SK-N-SH treated with all-trans-retinoic acid at 6 μM for 48 hours (cell line): Measurements from ENCODE around the gene OR2V1.
A peak's percentile ranks its signal among the peaks of the same experiment; 100 is the strongest.

ENCODE experiments used
- ATAC-seq: fragments of 200-7000 bp; cut with Tn5 transposase; 3 replicates; pipeline ENCODE4 v1.9.1; 2020; ENCODE audit warnings: mild to moderate bottlenecking, moderate library complexity
- BACH2 ChIP-seq: fragments of 250-450 bp; sonication (Bioruptor Pico); IDR thresholded peaks from 2 replicates; pipeline ENCODE4 v1.9.0; 2021; ENCODE audit warnings: mild to moderate bottlenecking, borderline replicate concordance
- CREB5 ChIP-seq: fragments of 250-450 bp; sonication (Bioruptor Pico); IDR thresholded peaks from 2 replicates; pipeline ENCODE4 v1.5.1; 2020; ENCODE audit warnings: low read depth, mild to moderate bottlenecking, moderate library complexity
- CSDC2 ChIP-seq: fragments of 250-450 bp; sonication (Bioruptor Pico); IDR thresholded peaks from 2 replicates; pipeline ENCODE4 v1.5.0; 2020; ENCODE audit warnings: mild to moderate bottlenecking, moderate library complexity
- ESRRG ChIP-seq: fragments of 250-450 bp; sonication (Bioruptor Pico); IDR thresholded peaks from 2 replicates; pipeline ENCODE4 v1.6.1; 2021; ENCODE audit warnings: mild to moderate bottlenecking
- GLIS3 ChIP-seq: fragments of 250-450 bp; sonication (Bioruptor Pico); IDR thresholded peaks from 2 replicates; pipeline ENCODE4 v1.5.0; 2020; ENCODE audit warnings: mild to moderate bottlenecking, moderate library complexity
- ISL1 ChIP-seq: fragments of 250-450 bp; sonication (Bioruptor Pico); IDR thresholded peaks from 2 replicates; pipeline ENCODE4 v2.1.2; 2022; ENCODE audit warnings: mild to moderate bottlenecking, moderate library complexity
- OSR1 ChIP-seq: fragments of 250-450 bp; sonication (Bioruptor Pico); IDR thresholded peaks from 2 replicates; pipeline ENCODE4 v1.8.0; 2022; ENCODE audit warnings: moderate library complexity, mild to moderate bottlenecking, inconsistent platforms
- PATZ1 ChIP-seq: fragments of 250-450 bp; sonication (Bioruptor Pico); IDR thresholded peaks from 2 replicates; pipeline ENCODE4 v1.8.0; 2020; ENCODE audit warnings: mild to moderate bottlenecking, moderate library complexity, borderline replicate concordance
- PPARA ChIP-seq: fragments of 250-450 bp; sonication (Bioruptor Pico); IDR thresholded peaks from 2 replicates; pipeline ENCODE4 v1.5.0; 2020; ENCODE audit warnings: mild to moderate bottlenecking, borderline replicate concordance
- RARB ChIP-seq: fragments of 250-450 bp; sonication (Bioruptor Pico); IDR thresholded peaks from 2 replicates; pipeline ENCODE4 v1.8.0; 2021; ENCODE audit warnings: mild to moderate bottlenecking, moderate library complexity
- SNAI2 ChIP-seq: fragments of 250-450 bp; sonication (Bioruptor Pico); IDR thresholded peaks from 2 replicates; pipeline ENCODE4 v1.5.0; 2020; ENCODE audit warnings: mild to moderate bottlenecking, moderate library complexity
- TCF4 ChIP-seq: fragments of 250-450 bp; sonication (Bioruptor Pico); IDR thresholded peaks from 2 replicates; pipeline ENCODE4 v1.8.0; 2021; ENCODE audit warnings: mild to moderate bottlenecking, moderate library complexity, borderline replicate concordance
- TOX ChIP-seq: fragments of 250-450 bp; sonication (Bioruptor Pico); IDR thresholded peaks from 2 replicates; pipeline ENCODE4 v1.8.0; 2021; ENCODE audit warnings: mild to moderate bottlenecking, moderate library complexity, borderline replicate concordance
- ZC3H10 ChIP-seq: fragments of 250-450 bp; sonication (Bioruptor Pico); IDR thresholded peaks from 2 replicates; pipeline ENCODE4 v1.5.1; 2021; ENCODE audit warnings: mild to moderate bottlenecking, moderate library complexity
- ZFP3 ChIP-seq: fragments of 250-450 bp; sonication (Bioruptor Pico); IDR thresholded peaks from 2 replicates; pipeline ENCODE4 v1.5.0; 2020; ENCODE audit warnings: mild to moderate bottlenecking, moderate library complexity
- ZFP30 ChIP-seq: fragments of 450-650 bp; formaldehyde crosslinking; IDR thresholded peaks from 2 replicates; pipeline ENCODE4 v1.5.0; 2022; ENCODE audit warnings: mild to moderate bottlenecking, moderate library complexity
- ZNF70 ChIP-seq: fragments of 450-650 bp; formaldehyde crosslinking; IDR thresholded peaks from 2 replicates; pipeline ENCODE4 v1.5.0; 2020; ENCODE audit warnings: mild to moderate bottlenecking, moderate library complexity
- ZNF8 ChIP-seq: fragments of 450-650 bp; formaldehyde crosslinking; IDR thresholded peaks from 2 replicates; pipeline ENCODE4 v1.5.0; 2020; ENCODE audit warnings: mild to moderate bottlenecking, moderate library complexity
- TF ChIP-seq, protein P1 (sequence below): fragments of 250-450 bp; sonication (Bioruptor Pico); IDR thresholded peaks from 2 replicates; pipeline ENCODE4 v1.5.1; 2021; ENCODE audit warnings: mild to moderate bottlenecking, moderate library complexity
- TF ChIP-seq, protein P2 (sequence below): fragments of 250-450 bp; sonication (Bioruptor Pico); IDR thresholded peaks from 2 replicates; pipeline ENCODE4 v1.8.0; 2021; ENCODE audit warnings: low read depth, mild to moderate bottlenecking, moderate library complexity, borderline replicate concordance
- TF ChIP-seq, protein P3 (sequence below): fragments of 250-450 bp; sonication (Bioruptor Pico); IDR thresholded peaks from 2 replicates; pipeline ENCODE4 v1.5.0; 2020; ENCODE audit warnings: mild to moderate bottlenecking, moderate library complexity

OR2V1 gene

DNA sequence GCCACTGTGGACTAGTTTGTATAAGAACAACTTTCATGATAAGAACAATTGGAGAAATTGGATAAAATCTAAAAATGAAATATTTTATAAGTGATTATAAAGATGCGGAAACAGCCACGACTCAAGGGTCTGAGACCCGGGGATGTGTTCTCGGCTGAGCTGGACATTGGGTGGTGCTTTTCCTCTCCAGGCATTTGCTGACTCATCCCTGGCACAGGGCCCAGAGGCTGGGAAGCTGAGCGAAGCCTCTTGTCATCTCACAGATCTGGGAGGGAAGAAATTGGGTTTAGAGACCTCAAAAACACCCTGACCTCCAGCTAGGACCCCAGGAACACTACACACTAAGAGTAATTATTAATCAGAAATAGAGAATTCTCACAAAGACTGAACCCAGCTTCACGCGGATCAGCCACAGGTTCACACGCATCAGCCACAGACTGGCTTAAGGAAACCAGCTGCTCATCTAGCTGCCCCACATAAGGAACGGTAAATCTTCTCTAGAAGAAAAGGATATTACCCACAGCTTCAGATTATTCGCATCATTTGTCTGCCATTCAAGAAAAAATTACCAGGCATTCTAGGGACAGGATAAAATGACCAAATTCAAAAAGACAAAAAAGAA, 2.8 kb upstream of the OR2V1 start:
- ATAC-seq = 0 out of 3 replicates have a peak, but pooled peaks have one; percentile 31
- TF ChIP-seq, protein P1, sequence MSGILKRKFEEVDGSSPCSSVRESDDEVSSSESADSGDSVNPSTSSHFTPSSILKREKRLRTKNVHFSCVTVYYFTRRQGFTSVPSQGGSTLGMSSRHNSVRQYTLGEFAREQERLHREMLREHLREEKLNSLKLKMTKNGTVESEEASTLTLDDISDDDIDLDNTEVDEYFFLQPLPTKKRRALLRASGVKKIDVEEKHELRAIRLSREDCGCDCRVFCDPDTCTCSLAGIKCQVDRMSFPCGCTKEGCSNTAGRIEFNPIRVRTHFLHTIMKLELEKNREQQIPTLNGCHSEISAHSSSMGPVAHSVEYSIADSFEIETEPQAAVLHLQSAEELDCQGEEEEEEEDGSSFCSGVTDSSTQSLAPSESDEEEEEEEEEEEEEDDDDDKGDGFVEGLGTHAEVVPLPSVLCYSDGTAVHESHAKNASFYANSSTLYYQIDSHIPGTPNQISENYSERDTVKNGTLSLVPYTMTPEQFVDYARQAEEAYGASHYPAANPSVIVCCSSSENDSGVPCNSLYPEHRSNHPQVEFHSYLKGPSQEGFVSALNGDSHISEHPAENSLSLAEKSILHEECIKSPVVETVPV = no peak
- no peak for TF ChIP-seq ESRRG

DNA sequence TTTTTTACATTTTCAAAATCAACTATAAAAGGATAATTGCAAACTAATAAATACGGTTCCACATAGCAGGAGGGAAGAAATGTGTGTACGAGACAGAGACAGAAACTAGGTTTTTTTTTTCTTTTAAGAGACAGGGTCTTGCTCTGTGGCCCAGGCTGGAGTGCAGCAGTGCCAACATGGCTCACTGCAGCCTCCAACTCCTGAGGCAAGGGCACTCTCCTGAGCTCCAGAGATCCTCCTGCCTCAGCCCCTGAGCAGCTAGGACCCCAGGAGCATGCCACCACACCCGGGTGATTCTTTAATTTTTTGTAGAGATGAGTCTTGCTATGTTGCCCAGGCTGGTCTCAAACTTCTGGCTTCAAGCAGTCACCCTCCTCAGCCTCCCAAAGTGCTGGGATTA, 2.1 kb upstream of the OR2V1 start:
- TF ChIP-seq CSDC2 (CRISPR knock-in tag) (no peak), ZNF8 (no peak), ISL1 (CRISPR knock-in tag) (no peak), SNAI2 (no peak), PPARA (CRISPR knock-in tag) (no peak), ZFP30 (CRISPR knock-in tag) (no peak), TOX (CRISPR knock-in tag) (no peak), GLIS3 (CRISPR knock-in tag) (no peak), OSR1 (CRISPR knock-in tag) (no peak), RARB (CRISPR knock-in tag) (no peak), ZFP3 (CRISPR knock-in tag) (no peak), ESRRG (no peak), PATZ1 (no peak), CREB5 (no peak), ZC3H10 (no peak), ZNF70 (CRISPR knock-in tag) (no peak), TCF4 (CRISPR knock-in tag) (no peak), BACH2 (no peak)
- TF ChIP-seq, protein P2, sequence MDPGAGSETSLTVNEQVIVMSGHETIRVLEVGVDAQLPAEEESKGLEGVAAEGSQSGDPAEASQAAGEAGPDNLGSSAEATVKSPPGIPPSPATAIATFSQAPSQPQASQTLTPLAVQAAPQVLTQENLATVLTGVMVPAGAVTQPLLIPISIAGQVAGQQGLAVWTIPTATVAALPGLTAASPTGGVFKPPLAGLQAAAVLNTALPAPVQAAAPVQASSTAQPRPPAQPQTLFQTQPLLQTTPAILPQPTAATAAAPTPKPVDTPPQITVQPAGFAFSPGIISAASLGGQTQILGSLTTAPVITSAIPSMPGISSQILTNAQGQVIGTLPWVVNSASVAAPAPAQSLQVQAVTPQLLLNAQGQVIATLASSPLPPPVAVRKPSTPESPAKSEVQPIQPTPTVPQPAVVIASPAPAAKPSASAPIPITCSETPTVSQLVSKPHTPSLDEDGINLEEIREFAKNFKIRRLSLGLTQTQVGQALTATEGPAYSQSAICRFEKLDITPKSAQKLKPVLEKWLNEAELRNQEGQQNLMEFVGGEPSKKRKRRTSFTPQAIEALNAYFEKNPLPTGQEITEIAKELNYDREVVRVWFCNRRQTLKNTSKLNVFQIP (CRISPR knock-in tag) = no peak
- TF ChIP-seq, protein P1 = no peak
- TF ChIP-seq, all 23 proteins: peak for 0

GRCh38 chr5:181131514-181131913, 545 bp upstream of the OR2V1 start:
- ATAC-seq = no peak
- TF ChIP-seq SNAI2 = no peak
- TF ChIP-seq OSR1 (CRISPR knock-in tag) = no peak
- TF ChIP-seq, protein P1 = no peak
- no peak for TF ChIP-seq GLIS3 (CRISPR knock-in tag)
- TF ChIP-seq, protein P3, sequence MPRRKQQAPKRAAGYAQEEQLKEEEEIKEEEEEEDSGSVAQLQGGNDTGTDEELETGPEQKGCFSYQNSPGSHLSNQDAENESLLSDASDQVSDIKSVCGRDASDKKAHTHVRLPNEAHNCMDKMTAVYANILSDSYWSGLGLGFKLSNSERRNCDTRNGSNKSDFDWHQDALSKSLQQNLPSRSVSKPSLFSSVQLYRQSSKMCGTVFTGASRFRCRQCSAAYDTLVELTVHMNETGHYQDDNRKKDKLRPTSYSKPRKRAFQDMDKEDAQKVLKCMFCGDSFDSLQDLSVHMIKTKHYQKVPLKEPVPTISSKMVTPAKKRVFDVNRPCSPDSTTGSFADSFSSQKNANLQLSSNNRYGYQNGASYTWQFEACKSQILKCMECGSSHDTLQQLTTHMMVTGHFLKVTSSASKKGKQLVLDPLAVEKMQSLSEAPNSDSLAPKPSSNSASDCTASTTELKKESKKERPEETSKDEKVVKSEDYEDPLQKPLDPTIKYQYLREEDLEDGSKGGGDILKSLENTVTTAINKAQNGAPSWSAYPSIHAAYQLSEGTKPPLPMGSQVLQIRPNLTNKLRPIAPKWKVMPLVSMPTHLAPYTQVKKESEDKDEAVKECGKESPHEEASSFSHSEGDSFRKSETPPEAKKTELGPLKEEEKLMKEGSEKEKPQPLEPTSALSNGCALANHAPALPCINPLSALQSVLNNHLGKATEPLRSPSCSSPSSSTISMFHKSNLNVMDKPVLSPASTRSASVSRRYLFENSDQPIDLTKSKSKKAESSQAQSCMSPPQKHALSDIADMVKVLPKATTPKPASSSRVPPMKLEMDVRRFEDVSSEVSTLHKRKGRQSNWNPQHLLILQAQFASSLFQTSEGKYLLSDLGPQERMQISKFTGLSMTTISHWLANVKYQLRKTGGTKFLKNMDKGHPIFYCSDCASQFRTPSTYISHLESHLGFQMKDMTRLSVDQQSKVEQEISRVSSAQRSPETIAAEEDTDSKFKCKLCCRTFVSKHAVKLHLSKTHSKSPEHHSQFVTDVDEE (CRISPR knock-in tag) = no peak
- TF ChIP-seq, protein P2 (CRISPR knock-in tag) = no peak
- no peak for TF ChIP-seq PATZ1
- no peak for TF ChIP-seq TOX (CRISPR knock-in tag)

More for the DNA sequence above, 2.1 kb upstream of the OR2V1 start:
- no peak for ATAC-seq
